Heart right ventricle (tissue), 16 donors: Measurements from ENCODE around the gene SLC16A3. TPM values are rescaled to one million over a fixed set of nuclear protein-coding genes. Genes with fewer than 3 reads are reported as not detected.
A peak's percentile ranks its signal among the peaks of the same experiment; 100 is the strongest.

ENCODE experiments used
- ATAC-seq, 8 donors: fragments of 200-7000 bp; cut with Tn5 transposase; one replicate each; pipeline ENCODE4 v1.9.1; 2020; ENCODE audit warnings: mild to moderate bottlenecking in 8 of 8, moderate library complexity in 8 of 8, moderate number of reproducible peaks in 1 of 8
- DNase-seq, 2 donors: peaks; one replicate each; pipeline ENCODE4 v3.0.0-alpha.2; 2020
- H3K27ac ChIP-seq, 10 donors: fragments of 200-600 bp; sonication (generic) in 2 of 10; one replicate each; pipeline versions ENCODE4 v1.5.0 to v1.8.0; 2020 to 2022; ENCODE audit warnings: mild to moderate bottlenecking in 3 of 10
- H3K27me3 ChIP-seq, 7 donors: fragments of 200-600 bp; one replicate each; pipeline ENCODE4 v1.8.0; 2021 to 2022; ENCODE audit warnings: mild to moderate bottlenecking in 2 of 7
- H3K36me3 ChIP-seq, 9 donors: fragments of 200-600 bp; sonication (generic) in 1 of 9; one replicate each; pipeline versions ENCODE4 v1.5.0 to v1.8.0; 2020 to 2022; ENCODE audit warnings: mild to moderate bottlenecking in 2 of 9
- H3K4me1 ChIP-seq, 9 donors: fragments of 200-600 bp; sonication (generic) in 1 of 9; one replicate each; pipeline versions ENCODE4 v1.5.0 to v1.8.0; 2020 to 2022; ENCODE audit warnings: mild to moderate bottlenecking in 4 of 9
- H3K4me3 ChIP-seq, 10 donors: fragments of 200-600 bp; sonication (generic) in 2 of 10; one replicate each; pipeline versions ENCODE4 v1.5.0 to v1.8.0; 2020 to 2022; ENCODE audit warnings: mild to moderate bottlenecking in 7 of 10, moderate library complexity in 2 of 10
- H3K9me3 ChIP-seq, 11 donors: fragments of 200-600 bp in 10 of 11; sonication (generic) in 2 of 11; one replicate each; pipeline versions ENCODE4 v1.5.0 to v1.8.0; 2013 to 2022; ENCODE audit warnings: mild to moderate bottlenecking in 2 of 11, control low read depth in 1 of 11, moderate library complexity in 1 of 11
- WGBS, 2 donors: extraction: QIAGEN DNeasy Blood & Tissue Kit; methylation state at CpG; one replicate each; pipeline ENCODE4 v1.1.7; 2013; ENCODE audit warnings: inconsistent platforms in 1 of 2; 5-methylcytosine and 5-hydroxymethylcytosine counted together
- intact Hi-C, 10 donors: fragments of 100-400 bp; cut with DNase I; formaldehyde crosslinking; loops; one replicate each; pipeline versions ENCODE4 v1.11.1 to v1.14.2; 2022
- polyA plus RNA-seq, 2 donors: library from polyadenylated mRNA; stranded (reverse); fragments of 200-250 nt; gene quantifications; one replicate each; pipeline ENCODE4 v1.2.3, GENCODE V29; 2013
- total RNA-seq, 10 donors: library from RNA; stranded (reverse); fragmentation: NEBNext Ultra II Directional in 3 of 10; extraction: Animal tissue kit (Norgen Biotek cat#: 25700) in 3 of 10; gene quantifications; one replicate each; pipeline versions ENCODE4 v1.2.1 to v1.2.4, GENCODE V29; 2021 to 2023
- TF ChIP-seq, protein P1 (sequence below), 9 donors: fragments of 200-600 bp; sonication (generic) in 2 of 9; IDR thresholded peaks; one replicate each; pipeline versions ENCODE4 v1.5.0 to v1.8.0; 2021 to 2022; ENCODE audit warnings: antibody characterized with exemption in 9 of 9, mild to moderate bottlenecking in 5 of 9, moderate library complexity in 1 of 9
- donor health status: Arrhythmogenic right ventricular cardiomyopathy.
- donor health status: ischemic (EF 13 %, LVEDD 7.1; RV severe dilation, severe dysfunction).
- donor health status: healthy with polysubstance abuse.
- donor health status: DM: no; HTN: yes; CAD: no.
- donor health status: DM: no; HTN: no; CAD: no.
- donor health status: ischemic (EF 25% LVEDD 6.9; RV normal size, moderate dysfunction).
- donor health status: ischemic (EF 25% LVEDD 5.7; RV mildly dilated, moderate dysfunction).
- donor health status: healthy.
- donor health status: DM: yes; HTN: yes; CAD: no.
- donor health status: Ischemic cardiomyopathy.
- donor health status: ischemic (EF 35%, LVEDD 5.7; RV mildly dilated, moderate dysfunction).
- donor health status: nonischemic (EF 11% LVEDD 7.7; RV severe dilation, severe dysfunction).
- donor health status: DM: yes; HTN: yes; CAD: no.
- donor health status: PGD.
- donor health status: ischemic (EF 29% LVEDD 5.4; RV normal size, mild dysfunction).
- donor health status: nonischemic (EF 23%, LVEDD 6.1; RV moderate dilation, normal function).

Gene SLC16A3
- total and polyA plus RNA-seq, 12 donors, result 4.8 to 65.3 (median 10.1) TPM

DNA sequence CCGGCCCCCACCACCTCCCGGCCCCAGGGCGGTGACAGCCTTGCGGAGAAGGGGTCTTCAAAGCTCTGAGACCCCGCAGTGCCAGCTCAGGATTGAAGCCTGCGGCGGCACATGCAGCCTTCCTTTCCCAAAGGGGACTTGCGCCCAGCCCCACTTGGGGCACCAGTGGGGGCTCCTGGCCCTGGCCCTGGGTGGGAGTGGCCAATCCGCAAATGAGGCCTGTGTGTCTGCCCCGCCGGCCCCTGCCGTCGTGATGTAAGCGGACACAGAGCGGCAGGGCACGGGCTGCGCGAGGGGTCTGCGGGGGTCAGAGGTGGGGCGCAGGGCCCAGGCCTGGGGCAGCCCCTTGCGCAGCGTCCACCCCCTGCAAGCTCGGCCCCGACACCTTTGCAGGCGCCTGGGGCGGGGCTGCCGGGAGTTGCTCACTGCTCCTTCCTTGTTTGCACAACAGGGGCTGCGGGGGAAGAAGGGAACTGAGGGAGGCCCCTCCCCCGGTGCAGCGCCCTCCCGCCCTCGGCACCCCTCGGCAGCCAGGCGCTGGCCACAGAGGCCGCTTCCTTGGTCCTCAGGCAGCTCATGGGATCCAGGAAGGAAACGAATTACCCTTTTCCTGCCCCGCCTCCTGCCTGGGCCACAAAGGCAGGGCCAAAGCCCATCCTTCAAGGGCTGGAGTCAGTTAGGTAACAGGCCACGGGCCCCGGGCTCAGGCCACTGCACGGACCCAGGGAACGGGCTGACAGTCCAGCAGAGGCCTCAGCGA is 2.9 kb downstream of the SLC16A3 start:
- TF ChIP-seq, protein P1, sequence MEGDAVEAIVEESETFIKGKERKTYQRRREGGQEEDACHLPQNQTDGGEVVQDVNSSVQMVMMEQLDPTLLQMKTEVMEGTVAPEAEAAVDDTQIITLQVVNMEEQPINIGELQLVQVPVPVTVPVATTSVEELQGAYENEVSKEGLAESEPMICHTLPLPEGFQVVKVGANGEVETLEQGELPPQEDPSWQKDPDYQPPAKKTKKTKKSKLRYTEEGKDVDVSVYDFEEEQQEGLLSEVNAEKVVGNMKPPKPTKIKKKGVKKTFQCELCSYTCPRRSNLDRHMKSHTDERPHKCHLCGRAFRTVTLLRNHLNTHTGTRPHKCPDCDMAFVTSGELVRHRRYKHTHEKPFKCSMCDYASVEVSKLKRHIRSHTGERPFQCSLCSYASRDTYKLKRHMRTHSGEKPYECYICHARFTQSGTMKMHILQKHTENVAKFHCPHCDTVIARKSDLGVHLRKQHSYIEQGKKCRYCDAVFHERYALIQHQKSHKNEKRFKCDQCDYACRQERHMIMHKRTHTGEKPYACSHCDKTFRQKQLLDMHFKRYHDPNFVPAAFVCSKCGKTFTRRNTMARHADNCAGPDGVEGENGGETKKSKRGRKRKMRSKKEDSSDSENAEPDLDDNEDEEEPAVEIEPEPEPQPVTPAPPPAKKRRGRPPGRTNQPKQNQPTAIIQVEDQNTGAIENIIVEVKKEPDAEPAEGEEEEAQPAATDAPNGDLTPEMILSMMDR (IDR thresholded peaks at IDR 0.05), result no peak
- peak; percentile 34 to 56 (median 50) for ATAC-seq
- H3K27me3 ChIP-seq, result no peaks in the 10 kb centered on the region
- H3K4me3 ChIP-seq, result peak overlapping the region; percentile 46 to 88 (median 73)
- H3K9me3 ChIP-seq, result no peaks in the 10 kb centered on the region
- intact Hi-C loops, result loop anchor here in 3 of 10 donors (5.0 to 10.0 kb wide), 3 partner anchors 66 to 93 kb away; no protein-coding TSS in a partner anchor
- WGBS, 2 donors, result 8 to 13% methylated on average over 42 of the region's 42 CpGs
- peaks cover 0 to 29% (median 0%) of the 10 kb centered on the region in 9 donors for H3K36me3 ChIP-seq
- peak overlapping the region; percentile 85 to 100 (median 97) for H3K27ac ChIP-seq
- peaks cover 20 to 83% (median 53%) of the 10 kb centered on the region in 9 donors for H3K4me1 ChIP-seq
- peak; percentile 76 to 78 for DNase-seq

DNA sequence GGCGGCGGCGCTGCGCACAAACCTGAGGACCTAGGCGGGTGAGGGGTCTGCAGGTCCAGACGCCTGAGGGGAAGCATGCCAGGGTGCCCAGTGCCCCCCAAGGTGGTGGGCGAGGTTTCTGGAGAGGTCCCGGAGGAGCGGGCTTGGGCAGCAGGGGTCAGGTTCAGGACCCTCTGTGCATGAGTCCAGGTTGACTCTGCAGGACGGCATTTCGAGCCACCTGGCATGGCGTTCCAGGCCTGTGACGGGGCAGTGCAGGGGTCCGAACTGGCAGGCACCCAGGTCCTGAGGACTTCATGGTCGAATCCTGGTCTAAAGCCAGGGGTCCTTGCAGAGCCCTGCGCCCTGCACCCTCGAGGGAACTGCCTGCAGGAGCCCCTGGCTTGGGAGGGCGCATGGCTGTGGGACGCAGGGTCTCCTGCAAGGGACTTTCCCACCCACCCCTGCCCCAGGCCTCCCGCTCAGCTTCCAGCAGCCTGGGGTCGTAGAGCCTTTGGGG is 3.5 kb downstream of the SLC16A3 start:
- no peaks in the 10 kb centered on the region for H3K27me3 ChIP-seq
- peaks cover 20 to 87% (median 53%) of the 10 kb centered on the region in 9 donors for H3K4me1 ChIP-seq
- intact Hi-C loops, result loop anchor here in 3 of 10 donors (5.0 to 10.0 kb wide), 3 partner anchors 65 to 92 kb away; no protein-coding TSS in a partner anchor

DNA sequence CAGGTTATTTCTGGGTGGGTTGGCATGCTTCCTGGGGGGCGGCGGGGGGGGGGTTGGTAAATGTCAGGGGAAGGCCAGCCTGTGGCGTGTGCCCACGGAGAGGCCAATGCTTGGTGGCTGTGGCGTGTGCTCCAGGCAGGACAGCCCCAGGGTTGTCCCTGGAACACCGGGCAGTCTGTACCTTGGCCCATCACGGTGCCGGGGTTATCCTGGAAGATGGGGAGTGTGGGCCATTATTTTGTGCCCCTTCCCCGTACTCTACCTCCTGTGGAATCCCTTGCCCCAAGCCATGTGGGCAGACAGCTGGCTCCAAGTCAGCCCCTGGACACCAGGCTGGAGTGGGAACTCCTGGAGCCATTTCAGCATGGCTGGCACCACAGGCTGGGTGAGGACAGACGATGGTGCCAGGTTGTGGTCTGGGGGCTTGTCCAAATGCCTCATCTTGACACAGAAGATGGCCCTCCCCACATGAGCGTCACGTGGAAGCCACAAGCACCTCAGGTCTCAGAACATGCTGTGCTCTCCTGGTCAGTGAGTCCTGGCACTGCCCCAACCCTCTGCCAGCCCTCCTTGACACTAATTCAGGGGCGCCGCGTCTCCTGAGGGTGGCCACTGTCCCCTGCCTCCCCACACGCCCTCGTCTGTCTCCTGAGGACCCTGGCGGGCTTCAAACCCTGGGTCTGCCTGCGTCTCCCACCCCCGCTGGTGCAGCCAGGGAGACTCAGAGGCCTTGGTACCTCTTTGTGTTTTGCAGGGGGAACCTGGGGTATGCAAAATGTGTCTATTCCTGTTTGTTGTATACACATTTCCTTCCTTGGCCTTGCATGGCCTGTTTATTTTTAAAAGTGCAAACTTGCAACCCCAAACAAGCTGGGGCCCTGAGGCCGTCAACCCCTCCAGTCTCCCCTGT is 4.3 kb downstream of the SLC16A3 start:
- no peaks in the 10 kb centered on the region for H3K9me3 ChIP-seq
- ATAC-seq, result no peak
- H3K27ac ChIP-seq, result peak overlapping the region in 3 of 10 donors; percentile 20 to 98 (median 88)

More for the DNA sequence above, 3.5 kb downstream of the SLC16A3 start:
- 77 to 80% methylated on average over 21 of the region's 21 CpGs for WGBS, 2 donors
- Histone ChIP-seq H3K27ac (peak overlapping the region; percentile 85 to 100 (median 97)), H3K36me3 (peaks cover 0 to 35% (median 0%) of the 10 kb centered on the region in 9 donors), H3K9me3 (no peaks in the 10 kb centered on the region), H3K4me3 (peak overlapping the region in 9 of 10 donors; percentile 46 to 88 (median 71))
- DNase-seq (peak in 1 of 2 donors; percentile 43), ATAC-seq (no peak)
- TF ChIP-seq, protein P1 (IDR thresholded peaks at IDR 0.05), result no peak

More for the DNA sequence above, 4.3 kb downstream of the SLC16A3 start:
- TF ChIP-seq, protein P1 (IDR thresholded peaks at IDR 0.05), result no peak
- WGBS, 2 donors, result 71 to 72% methylated on average over 21 of the region's 21 CpGs
- Histone ChIP-seq H3K27me3 (no peaks in the 10 kb centered on the region), H3K4me1 (peaks cover 25 to 88% (median 53%) of the 10 kb centered on the region in 9 donors), H3K4me3 (peak overlapping the region in 1 of 10 donors; percentile 88), H3K36me3 (peaks cover 0 to 43% (median 0%) of the 10 kb centered on the region in 9 donors)
- intact Hi-C loops, result loop anchor here in 3 of 10 donors (5.0 to 10.0 kb wide), 3 partner anchors 64 to 92 kb away; no protein-coding TSS in a partner anchor
- DNase-seq, result peak in 1 of 2 donors; percentile 17
